Esophagus (tissue), 2 donors: Measurements from ENCODE around the gene ASCC3. TPM values are rescaled to one million over a fixed set of nuclear protein-coding genes. Genes with fewer than 3 reads are reported as not detected.

ENCODE experiments used
- H3K27ac ChIP-seq, 2 donors: one replicate each; pipeline ENCODE4 v1.5.1; 2013; ENCODE audit warnings: low read depth in 2 of 2, mild to moderate bottlenecking in 2 of 2, inconsistent platforms in 1 of 2, low read length in 1 of 2, moderate library complexity in 1 of 2
- H3K27me3 ChIP-seq, 2 donors: one replicate each; pipeline ENCODE4 v1.6.1; 2013; ENCODE audit warnings: low read length in 2 of 2, control low read depth in 1 of 2, mild to moderate bottlenecking in 1 of 2; ENCODE audit not compliant: insufficient read depth in 2 of 2, control insufficient read depth in 1 of 2
- H3K36me3 ChIP-seq, 2 donors: one replicate each; pipeline ENCODE4 v1.6.1; 2013; ENCODE audit warnings: low read length in 1 of 2; ENCODE audit not compliant: control insufficient read depth in 2 of 2, insufficient read depth in 2 of 2
- H3K4me1 ChIP-seq, 2 donors: one replicate each; pipeline ENCODE4 v1.6.1; 2013; ENCODE audit warnings: low read length in 1 of 2; ENCODE audit not compliant: control insufficient read depth in 2 of 2, insufficient read depth in 2 of 2
- H3K4me3 ChIP-seq, 2 donors: one replicate each; pipeline ENCODE4 v1.5.1; 2013; ENCODE audit warnings: low read length in 2 of 2, mild to moderate bottlenecking in 2 of 2, low read depth in 1 of 2, moderate library complexity in 1 of 2
- H3K9me3 ChIP-seq, 2 donors: one replicate each; pipeline ENCODE4 v1.6.1; 2013; ENCODE audit warnings: mild to moderate bottlenecking in 2 of 2, low read depth in 1 of 2, low read length in 1 of 2, moderate library complexity in 1 of 2; ENCODE audit not compliant: control insufficient read depth in 2 of 2, insufficient read depth in 1 of 2
- WGBS, 2 donors: extraction: QIAGEN DNeasy Blood & Tissue Kit; methylation state at CpG; one replicate each; pipeline ENCODE4 v1.1.7; 2013; 5-methylcytosine and 5-hydroxymethylcytosine counted together
- polyA plus RNA-seq, 2 donors: library from polyadenylated mRNA; stranded (reverse); fragments of 200-250 nt; gene quantifications; one replicate each; pipeline ENCODE4 v1.2.3, GENCODE V29; 2013
- donor health status: healthy with polysubstance abuse.
- donor health status: Bipolar disorder and iron deficiency.

The ASCC3 gene
- polyA plus RNA-seq, 2 donors: 7.4 to 15.0 TPM

- H3K9me3 ChIP-seq: no peaks in the 10 kb centered on the region
- H3K27me3 ChIP-seq: no peaks in the 10 kb centered on the region
- no peaks in the 10 kb centered on the region for H3K36me3 ChIP-seq
- no peak overlapping the region for H3K27ac ChIP-seq
- WGBS, 2 donors: 52 to 53% methylated on average over 5 of the region's 5 CpGs
- no peak overlapping the region for H3K4me3 ChIP-seq
- no peaks in the 10 kb centered on the region for H3K4me1 ChIP-seq
Measured at GRCh38 chr6:100484474-100484873, 396.7 kb downstream of the ASCC3 start.

GRCh38 chr6:100482698-100483097 lies 398.4 kb downstream of the ASCC3 start:
- Histone ChIP-seq H3K9me3 (no peaks in the 10 kb centered on the region), H3K36me3 (no peaks in the 10 kb centered on the region), H3K27ac (no peak overlapping the region), H3K27me3 (no peaks in the 10 kb centered on the region), H3K4me1 (no peaks in the 10 kb centered on the region), H3K4me3 (no peak overlapping the region)
- WGBS, 2 donors: 63 to 70% methylated on average over 2 of the region's 2 CpGs

GRCh38 chr6:100479179-100480035 lies 401.7 kb downstream of the ASCC3 start:
- WGBS, 2 donors: 61 to 69% methylated on average over 3 of the region's 3 CpGs
- Histone ChIP-seq H3K4me1 (no peaks in the 10 kb centered on the region), H3K4me3 (no peak overlapping the region), H3K9me3 (no peaks in the 10 kb centered on the region), H3K27me3 (no peaks in the 10 kb centered on the region), H3K36me3 (no peaks in the 10 kb centered on the region), H3K27ac (no peak overlapping the region)

GRCh38 chr6:100475554-100476320 lies 405.4 kb downstream of the ASCC3 start:
- Histone ChIP-seq H3K4me3 (no peak overlapping the region), H3K4me1 (no peaks in the 10 kb centered on the region), H3K27ac (no peak overlapping the region), H3K36me3 (no peaks in the 10 kb centered on the region), H3K27me3 (peaks cover 0 to under 1% of the 10 kb centered on the region in 2 donors), H3K9me3 (no peaks in the 10 kb centered on the region)
- WGBS, 2 donors: 64 to 69% methylated on average over 10 of the region's 10 CpGs

GRCh38 chr6:100473182-100473581 lies 407.9 kb downstream of the ASCC3 start:
- Histone ChIP-seq H3K36me3 (no peaks in the 10 kb centered on the region), H3K4me3 (no peak overlapping the region), H3K27me3 (peaks cover 0 to 10% of the 10 kb centered on the region in 2 donors), H3K4me1 (no peaks in the 10 kb centered on the region), H3K27ac (no peak overlapping the region), H3K9me3 (no peaks in the 10 kb centered on the region)
- WGBS, 2 donors: 42 to 48% methylated on average over 1 of the region's 1 CpG

GRCh38 chr6:100472674-100473073 lies 408.5 kb downstream of the ASCC3 start:
- H3K4me3 ChIP-seq: no peak overlapping the region
- no peak overlapping the region for H3K27ac ChIP-seq
- no peaks in the 10 kb centered on the region for H3K9me3 ChIP-seq
- WGBS, 2 donors: 10 to 22% methylated on average over 3 of the region's 3 CpGs
- peaks cover 0 to 13% of the 10 kb centered on the region in 2 donors for H3K27me3 ChIP-seq
- H3K4me1 ChIP-seq: no peaks in the 10 kb centered on the region
- no peaks in the 10 kb centered on the region for H3K36me3 ChIP-seq

- Histone ChIP-seq H3K27me3 (peaks cover 0 to 30% of the 10 kb centered on the region in 2 donors), H3K4me3 (no peak overlapping the region), H3K4me1 (peaks cover 0 to 5% of the 10 kb centered on the region in 2 donors), H3K9me3 (peaks cover 0 to 7% of the 10 kb centered on the region in 2 donors), H3K36me3 (no peaks in the 10 kb centered on the region), H3K27ac (no peak overlapping the region)
- 66 to 71% methylated on average over 5 of the region's 5 CpGs for WGBS, 2 donors
Measured at GRCh38 chr6:100470422-100471120, 410.6 kb downstream of the ASCC3 start.

GRCh38 chr6:100469101-100469859 lies 411.8 kb downstream of the ASCC3 start:
- Histone ChIP-seq H3K27me3 (peaks cover 0 to 37% of the 10 kb centered on the region in 2 donors), H3K9me3 (peaks cover 6 to 15% of the 10 kb centered on the region in 2 donors), H3K4me1 (peaks cover 4 to 9% of the 10 kb centered on the region in 2 donors), H3K4me3 (no peak overlapping the region), H3K27ac (no peak overlapping the region), H3K36me3 (no peaks in the 10 kb centered on the region)
- 24 to 30% methylated on average over 44 of the region's 44 CpGs for WGBS, 2 donors
